Putamen (tissue), 1 donor: ENCODE measurements around the gene RASD1.

Experiments
- DNase-seq: peaks from one replicate; pipeline ENCODE4 v3.0.0-alpha.2; 2016; ENCODE audit warnings: low spot score

The RASD1 gene

DNA sequence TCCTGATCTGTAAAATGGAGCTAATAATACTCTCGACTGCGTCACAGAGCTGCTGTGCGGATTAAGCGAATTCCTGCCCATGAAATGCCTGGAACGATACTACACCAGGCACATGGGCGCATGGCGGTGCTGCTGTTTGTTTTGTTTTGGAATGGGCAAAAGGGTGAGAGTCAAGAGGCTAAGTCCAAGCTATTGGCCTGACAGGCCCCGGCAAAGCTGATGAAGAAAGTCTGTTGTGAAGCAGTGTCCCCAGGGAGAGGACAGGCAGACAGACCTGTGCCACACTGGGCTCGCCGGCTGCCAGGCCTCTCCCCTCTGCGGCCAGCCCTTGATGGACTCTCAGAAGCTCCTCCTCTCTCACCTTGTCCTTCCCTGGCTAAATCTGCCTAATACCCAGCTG, 31.3 kb upstream of the RASD1 start:
- no peak for DNase-seq

DNA sequence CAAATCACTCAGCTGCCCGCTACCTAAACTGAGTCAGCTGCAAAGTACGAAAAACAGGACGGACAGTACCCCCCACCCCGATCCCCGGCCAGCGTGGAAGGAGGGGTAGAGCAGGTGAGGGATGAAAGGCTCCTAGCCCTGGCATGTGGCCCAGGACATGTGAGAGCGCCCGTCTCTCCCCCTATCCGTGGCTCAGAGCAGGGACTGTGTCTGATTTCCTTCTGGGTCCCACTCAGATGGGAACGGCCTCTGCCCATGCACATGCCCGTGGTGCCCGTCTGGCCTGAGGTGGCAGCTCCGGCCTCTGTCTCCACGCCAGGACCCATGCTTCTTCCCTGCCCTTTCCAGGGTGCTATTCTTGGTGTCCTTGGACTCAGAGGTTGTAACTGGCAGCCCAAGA, 30.2 kb upstream of the RASD1 start:
- no peak for DNase-seq

DNA sequence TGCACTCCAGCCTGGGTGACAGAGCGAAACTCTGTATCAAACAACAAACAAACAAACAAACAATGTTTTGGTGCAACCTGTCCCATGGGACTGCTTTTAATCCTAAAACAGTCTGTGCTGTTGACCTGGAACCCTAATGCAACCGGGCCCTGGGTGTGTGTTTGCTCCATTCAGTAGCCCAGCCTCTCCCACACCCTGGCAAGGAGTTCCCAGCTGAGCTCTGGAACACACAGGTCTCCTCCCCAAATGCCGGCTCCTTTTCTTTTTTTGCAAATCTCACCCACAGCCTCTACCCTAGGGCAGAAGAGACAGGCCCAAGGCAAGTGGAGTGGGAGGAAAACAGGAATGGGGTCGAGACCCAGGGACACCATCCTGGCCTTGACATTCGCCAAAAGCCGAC, 29.8 kb upstream of the RASD1 start:
- no peak for DNase-seq

DNA sequence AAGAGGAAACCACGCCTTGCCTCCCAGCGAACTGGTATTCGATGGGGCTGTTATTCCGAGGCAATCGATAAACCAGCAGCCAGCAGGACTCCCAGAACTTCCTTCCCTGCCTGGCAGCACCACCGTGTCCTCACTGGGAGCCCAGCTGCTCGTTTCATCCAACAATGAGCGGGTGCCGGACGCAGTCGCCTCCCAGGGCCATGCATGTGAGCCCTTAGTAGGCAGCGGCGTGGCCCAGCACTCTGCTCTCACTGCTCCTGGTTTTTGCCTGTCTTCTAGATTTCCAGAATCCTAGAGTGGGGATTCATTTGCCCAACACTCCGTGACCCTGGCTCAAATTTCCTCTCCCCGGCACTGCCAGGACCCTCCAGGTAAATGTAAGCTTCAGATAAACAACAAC, 29.1 kb upstream of the RASD1 start:
- no peak for DNase-seq

DNA sequence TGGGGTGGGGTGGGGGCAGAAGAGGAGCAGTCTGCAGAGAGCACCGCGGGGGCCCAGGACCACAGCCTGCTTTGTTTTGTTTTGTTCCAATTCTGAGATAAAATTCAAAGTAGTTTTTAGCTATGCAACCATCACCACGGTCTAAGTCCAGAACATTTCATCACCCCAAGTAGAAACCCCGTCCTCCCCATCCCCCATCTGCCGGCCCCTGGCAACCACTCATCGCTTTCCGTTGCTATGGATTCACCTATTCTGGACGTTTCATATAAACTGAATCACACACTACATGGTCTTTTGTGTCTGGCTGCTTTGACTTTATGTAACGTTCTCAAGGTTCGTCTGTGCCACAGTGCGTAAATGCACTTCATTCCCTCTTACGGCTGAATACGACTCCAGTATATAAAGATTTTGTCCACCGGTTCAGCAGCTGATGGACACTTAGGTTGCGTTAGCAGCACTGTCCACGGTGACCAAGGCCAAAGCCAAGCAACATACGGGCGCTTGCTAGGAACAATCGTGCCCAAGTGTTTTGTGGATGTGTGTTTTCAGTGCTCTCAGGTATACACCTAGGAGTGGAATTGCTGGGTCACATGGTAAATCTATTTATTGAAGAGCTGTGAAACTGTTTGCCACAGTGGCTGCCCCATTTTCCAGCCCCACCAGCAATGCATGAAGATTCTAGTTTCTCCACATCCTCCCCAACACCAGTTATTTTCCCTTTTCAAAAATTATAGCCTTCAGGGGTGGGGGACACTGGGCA, 27.7 kb upstream of the RASD1 start:
- DNase-seq, result no peak

DNA sequence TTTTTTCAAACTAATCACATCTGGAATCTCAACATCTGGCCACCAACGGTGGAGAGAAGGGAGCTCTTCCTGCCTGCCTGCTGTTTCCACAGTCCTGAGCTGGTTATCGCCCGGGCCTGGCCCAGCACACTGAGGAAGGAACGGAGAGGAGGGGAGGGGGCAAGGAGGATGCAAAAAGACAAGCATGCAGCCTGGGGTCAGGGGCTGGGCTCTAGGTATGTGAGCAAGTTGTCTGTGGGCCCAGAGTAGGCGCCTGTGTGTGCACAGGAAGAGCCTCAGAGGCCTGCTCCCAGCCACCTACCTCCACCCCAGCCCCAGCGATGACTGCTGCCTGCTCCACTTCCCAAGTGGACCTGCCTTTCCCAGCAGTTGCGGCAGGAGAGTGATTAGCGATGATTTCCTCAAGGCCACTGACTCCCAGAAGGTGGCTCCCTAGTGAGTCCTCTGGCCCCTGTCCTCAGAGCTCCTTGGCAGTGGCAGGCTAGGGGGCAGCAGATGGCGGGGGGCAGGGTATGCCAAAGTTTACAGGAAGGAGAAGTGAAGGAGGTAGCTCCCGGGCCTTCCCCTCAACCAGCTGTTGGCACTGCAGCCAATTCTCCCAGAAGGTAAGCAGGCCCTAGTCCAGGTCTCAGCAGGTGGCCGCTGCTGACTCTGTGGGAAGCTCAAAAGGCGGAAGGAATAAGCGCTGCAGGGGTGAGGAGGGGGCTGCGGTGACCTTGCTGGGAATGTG, 27.0 kb upstream of the RASD1 start:
- DNase-seq, result no peak

DNA sequence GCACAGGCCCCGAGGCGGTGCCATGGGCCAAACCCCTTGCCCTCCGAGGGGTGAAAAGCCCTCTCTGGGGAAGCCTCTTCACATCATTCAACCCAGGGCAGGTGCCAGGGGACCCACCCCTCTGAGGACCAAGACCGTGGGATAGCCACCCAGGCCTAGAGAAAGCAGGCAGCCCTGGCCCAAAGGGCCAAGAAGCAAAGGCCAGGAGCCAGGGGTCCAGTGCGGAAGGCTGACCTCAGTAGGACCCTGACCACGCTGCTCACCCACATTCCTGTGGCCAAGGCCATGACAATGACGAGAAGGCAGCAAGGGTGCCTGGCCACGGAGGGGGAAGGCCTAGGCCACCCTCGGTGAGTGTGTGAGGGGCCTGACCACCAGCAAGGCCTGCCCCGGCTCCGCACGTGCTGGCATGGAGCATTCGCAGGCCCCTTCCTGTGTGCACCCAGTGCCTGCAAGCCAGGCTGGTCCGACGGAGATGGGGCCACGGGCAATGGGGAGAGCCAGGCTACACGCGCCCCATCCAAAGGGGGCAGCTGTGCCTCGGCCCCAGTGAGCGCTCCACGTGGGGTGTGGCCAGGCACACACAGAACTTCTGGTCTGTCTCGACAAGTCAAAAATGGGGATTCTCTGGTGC, 24.5 kb upstream of the RASD1 start:
- DNase-seq, result no peak

DNA sequence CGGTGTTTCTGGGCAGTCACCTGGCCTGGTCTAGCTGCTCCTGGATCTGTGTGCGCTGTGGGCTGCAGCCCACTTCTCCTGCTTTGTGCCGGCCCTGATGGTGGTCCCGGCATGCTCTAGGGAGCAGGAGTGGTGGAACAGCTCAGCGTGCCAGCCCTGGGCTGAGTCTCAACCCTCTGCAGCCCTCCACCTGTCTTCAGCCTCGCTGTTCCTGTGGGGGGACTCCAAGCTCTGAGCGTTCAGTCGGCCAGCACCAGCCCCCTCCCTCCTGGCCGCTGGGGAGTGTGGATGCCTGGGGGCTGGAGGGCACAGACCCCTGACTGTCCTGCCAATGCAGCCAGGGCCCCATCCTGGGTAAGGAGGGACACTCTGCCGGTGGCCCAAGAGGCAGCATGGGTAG, 23.7 kb upstream of the RASD1 start:
- DNase-seq, result no peak

DNA sequence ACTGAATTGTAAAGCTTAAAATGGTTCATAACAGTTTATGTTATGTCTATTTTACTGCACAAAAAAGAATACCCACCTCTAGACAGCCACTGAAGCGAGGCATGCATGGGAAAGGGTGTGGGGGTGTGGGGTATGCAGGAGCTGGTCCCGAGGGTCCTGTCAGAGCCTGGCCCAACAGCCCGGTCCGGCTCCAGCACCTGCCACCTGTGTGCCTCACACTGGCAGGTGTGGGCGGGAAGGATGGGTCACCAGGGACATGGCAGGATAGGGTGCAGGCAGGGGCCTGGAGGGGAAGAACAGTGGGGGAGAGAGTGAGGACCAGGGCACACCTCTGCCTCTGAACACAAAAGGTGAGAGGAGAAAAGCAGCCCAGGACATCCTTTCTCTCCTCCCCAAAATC, 22.8 kb upstream of the RASD1 start:
- DNase-seq, result no peak

DNA sequence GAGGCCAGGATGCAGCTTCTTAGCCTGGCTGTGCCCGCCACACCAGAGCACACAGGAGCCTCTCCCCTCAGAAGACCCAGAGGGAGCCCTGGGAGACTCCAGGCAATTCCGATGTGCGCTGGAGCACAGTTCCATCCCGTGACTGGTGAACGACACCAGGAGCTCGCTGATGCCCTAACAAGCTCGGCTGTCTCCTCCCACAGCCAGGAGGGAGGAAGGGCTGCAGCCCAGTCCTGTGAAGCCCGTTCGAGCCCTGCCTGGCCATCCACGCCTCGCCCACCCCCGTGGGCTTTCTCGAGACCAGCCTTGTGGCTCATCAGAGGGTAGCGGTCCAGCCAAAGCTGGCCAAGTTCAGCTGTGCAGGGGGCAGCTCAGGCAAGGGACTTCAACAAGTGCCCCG, 21.8 kb upstream of the RASD1 start:
- no peak for DNase-seq

DNA sequence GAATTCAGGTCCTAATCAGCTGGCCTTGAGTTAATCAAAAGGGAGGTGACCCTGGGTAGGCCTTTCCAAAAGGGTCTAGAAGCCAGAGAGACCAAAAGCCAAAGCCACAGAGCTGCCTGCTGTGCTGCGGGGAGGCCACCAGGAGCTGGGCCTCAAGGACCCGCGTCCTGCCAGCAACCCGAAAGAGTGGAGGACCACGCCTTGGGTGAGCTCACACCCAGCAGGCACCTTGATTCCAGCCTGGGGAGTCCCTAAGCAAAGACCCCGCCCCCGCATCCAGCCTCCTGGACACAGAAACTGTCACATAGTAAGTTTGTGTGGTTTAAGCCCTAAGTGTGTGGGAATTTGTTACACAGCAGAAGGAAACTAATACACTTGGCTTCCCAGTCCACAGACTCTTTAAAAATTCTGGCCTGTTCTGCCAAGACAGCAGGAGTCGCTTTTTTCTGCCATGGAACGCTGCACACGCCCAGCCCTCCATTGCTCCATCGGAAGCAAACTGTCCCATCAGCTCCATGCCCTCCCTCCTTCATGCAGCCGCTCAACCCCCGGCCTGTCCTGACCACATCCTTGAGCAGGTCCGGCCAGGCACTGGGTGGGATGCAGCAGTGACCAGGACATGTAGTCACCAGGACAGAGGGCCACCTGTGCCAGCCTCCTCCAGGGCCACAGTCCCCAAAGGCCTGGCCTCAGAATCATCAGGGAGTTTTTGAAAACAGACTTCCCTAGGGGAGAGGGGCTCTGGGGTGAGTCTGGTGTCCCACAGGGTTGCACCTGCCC, 20.9 kb upstream of the RASD1 start:
- DNase-seq, result no peak

DNA sequence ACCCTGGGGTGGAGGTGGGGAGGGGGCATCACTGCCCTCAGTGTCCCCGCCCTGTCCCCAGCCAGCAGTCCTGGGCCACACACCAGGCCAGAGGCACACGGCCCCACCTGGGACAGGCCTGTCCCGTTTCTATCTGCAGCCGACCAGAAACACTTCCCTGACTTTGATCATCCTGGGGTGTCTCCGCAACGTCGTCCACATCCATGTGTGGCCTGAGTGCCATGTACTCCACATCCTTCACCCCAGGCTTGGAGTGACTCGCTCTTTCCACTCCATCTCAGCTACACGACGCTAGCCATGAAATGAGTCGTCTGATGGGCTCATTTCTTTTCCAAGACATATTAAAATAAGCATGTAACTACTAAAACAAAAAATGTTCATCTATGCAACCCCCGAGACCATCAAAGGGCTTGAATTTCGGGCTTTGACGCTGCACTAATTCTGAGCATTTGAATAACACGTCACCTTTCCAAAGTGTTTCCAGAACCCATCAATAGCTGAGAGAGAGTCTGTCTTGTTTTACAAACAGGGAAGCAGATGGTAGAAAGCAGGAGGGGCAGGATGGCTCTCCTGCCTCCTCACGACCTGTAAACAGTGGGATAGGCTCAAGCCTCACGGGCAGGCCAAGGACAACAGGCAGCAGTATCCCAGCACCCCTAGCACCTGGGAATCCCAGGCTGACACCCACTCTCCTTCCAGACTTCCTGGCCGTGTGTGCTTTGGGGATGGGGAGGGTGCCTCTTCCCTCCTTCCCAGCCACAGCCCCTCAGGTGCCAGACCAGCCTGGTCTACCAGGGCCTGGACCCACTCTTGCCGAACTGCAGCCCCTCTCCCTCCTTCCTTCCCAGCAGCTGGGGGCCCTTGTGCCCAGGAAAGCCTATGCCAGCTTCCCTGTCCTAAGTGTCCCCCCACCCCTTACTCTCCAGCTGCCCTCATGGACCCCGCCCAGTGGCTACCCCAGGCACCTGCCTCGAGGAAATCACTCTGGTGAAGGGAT, 20.0 kb upstream of the RASD1 start:
- no peak for DNase-seq

DNA sequence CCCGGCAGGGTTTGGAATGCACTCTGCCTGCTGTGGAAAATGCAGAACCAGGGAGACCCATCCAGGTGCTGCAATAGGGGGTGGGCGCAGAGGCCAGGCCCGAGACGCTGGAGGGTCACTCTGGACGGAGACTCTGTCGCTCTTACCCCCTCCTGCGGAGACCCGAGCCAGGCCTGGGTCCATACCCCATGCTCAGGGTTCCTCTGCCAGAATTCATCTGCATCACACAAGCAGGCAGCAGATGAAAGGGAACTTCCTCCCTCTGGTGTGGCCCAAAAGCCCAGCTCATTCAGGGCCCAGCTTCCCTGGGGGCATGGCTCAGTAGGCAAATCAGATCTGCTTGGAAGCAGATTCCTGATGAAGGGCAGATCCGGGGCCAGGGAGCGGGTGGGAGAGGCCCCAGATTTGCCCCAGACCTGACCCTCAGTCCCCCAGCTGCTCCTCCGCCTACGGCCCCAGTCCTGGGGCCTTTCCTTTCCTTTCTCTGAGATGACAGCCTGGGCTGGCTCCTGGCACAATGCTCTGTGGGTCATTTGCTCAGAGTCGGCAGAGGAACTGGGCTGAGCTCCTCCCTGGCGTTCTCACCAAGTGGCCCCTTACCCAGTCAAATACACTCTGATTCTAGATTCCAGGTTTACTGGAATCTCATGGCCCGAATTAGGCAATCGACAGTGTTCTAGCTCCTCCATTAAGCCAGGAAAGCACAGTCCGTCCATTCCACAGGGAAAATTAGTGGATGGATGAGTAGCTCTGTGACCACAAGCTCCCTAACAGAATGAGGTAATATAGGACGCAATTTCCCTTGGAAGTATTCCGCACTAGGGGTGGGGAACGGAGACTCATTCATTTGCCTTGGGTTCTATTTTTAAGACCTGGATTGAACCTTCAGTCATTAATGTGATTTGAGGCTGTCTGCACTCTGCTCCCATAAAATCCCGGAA, 19.1 kb upstream of the RASD1 start:
- DNase-seq, result no peak

DNA sequence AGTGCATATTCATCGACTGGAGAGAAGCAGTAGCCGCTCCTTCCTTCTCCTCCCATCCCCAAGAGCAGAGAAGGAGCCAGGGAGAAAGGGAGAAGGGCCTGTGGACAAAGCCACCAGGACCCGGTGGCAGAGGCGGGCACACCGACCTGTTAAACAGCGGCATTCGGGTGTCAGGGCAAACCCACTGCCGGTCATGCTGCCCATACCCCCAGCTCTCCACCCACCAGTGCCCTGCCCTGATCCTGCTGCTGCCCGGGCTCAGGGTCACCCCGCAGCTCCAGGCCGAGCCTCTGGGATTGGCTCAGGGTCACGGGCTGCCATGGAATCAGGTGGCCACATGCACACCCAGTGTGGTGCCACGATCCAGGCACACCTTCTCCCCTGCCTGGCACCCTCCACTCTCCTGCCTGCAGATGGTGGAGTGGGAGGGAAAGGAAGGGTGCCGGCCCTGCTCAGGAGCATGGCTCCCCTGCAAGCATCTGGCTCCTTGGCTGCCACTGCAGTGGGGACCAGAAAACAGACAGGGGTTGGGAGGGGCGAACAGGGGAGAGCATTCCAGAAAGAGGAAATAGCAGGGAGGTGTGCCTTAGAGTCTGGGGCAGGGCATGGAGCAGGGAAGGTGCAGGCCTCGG, 18.3 kb upstream of the RASD1 start:
- no peak for DNase-seq

DNA sequence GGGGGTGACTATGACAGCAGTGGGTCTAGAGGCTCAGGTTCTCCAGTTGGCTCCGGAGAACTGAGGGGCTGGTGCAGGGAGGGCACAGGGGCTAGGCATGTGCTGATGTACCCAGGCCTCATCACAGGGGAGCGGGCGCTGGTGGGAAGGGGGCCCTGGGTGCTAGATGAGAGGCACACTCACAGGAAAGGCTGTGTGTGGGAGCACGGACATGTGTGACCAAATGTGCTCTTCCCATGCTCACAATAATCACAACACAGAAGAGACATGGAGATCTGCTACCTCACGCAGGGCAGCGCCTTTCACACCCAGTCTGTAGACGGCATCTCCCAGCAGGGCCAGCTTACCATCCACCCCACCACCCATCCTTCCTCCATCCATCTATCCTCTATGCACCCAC, 17.4 kb upstream of the RASD1 start:
- no peak for DNase-seq

DNA sequence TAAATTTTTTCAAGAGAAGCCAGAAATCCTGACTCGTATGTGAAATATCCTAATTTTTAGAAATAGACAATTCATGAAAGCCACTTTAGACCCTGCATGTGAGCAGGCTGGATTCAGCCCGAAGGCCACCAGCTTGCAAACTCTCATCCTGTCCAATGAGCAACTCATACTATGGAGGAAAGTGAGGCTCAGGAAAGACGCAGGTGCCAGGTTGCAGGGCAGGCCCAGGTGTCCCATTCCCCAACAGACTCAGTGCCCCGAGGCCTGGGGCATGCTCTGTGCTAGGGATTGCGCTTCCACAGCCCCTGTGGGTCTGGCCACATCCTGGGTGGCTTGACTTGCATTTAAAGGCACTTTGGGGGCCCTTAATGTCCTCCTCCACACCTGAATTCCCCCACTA, 16.7 kb upstream of the RASD1 start:
- DNase-seq, result no peak

DNA sequence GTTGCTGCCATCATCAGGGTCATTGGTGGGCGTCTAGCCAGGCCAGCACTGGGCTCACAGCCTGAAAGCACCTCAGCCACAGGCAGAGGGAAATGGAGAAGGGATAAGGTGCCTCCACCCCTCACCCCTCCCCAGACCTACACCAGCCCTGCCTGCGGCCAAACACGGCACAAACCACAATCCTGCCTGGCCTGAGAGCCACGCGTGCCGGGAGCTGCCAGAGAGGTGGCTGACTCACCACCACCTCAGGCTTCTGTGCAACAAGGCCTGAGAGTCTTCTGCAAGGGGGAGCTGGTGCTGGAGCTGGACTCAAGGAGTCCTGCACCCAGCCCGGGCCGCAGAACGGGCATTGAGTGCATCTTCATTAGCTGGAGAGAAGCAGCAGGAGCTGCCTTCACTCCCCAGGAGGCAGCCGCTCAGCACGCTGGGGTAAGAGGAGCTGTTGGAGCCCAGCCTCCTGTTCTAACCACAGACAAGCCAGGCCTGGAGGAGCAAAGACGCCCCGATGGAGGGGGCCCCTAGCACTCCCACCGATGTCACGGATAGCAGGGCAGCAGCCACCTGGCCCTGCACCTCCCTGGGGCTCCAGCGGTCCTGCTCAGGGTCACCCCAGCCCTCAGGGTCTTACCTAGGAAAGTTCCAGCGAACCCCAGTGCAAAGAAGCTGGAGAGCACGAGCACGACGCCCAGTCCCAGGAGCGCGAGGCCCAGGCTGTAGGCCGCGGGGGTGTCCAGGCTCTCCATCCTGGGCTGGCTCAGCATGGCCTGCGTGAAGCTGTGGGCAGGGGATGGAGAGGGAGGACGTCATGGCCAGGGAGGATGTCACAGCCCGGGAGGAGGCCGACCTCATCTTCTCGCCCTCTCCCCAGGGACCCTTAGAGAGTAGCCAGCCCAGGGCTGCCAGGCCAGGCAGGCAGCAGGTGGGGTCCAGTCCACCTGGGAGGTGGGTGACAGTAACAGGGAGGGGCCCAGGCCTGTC, 16.0 kb upstream of the RASD1 start:
- no peak for DNase-seq

DNA sequence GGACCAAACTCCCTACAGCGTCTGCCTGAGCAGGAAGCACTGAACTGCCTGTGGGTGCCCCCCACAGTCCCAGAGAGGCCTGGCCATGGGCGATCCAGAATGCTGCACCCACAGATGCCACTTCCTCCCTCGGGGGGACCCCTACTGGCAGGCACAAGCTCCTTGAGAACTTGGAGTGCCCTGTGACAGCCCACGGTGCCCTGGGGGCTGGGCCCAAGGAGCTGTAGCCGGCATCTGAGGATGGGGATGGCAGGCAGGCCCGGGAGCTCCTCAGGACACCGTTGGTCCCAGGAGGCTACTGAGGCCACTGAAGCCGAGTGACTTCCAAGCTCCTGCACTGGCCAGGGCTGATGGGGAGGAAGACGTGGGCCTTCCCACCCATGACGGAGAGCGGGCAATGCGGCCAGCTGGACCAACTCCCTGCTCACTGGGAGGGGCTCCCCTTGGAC, 15.1 kb upstream of the RASD1 start:
- no peak for DNase-seq
